H1 (cell line): ENCODE measurements around the gene FGFR2. TPM values are rescaled to one million over a fixed set of nuclear protein-coding genes. Genes with fewer than 3 reads are reported as not detected.

Source experiments
- CTCF ChIA-PET: fragments of 300-600 bp; sonication (Branson Sonifier 250); formaldehyde crosslinking; loops from one replicate; lab custom pipeline; 2021; ENCODE audit not compliant: partially characterized antibody; lab: Charles Lee
- POLR2A ChIA-PET: fragments of 300-600 bp; sonication (Branson Sonifier 250); formaldehyde crosslinking; loops from one replicate; lab custom pipeline; 2021; ENCODE audit warnings: inconsistent platforms; ENCODE audit not compliant: partially characterized antibody; lab: Charles Lee
- DNase-seq, 2 experiments: peaks; one replicate each; pipeline versions ENCODE4 v3.0.0 to v3.0.0-alpha.2; 2010 to 2022; ENCODE audit warnings: low spot score in 2 of 2, low read depth in 1 of 2, mixed read lengths in 1 of 2
- FAIRE-seq: peaks from 2 replicates; lab custom pipeline; 2011; peaks lifted over from hg19 to GRCh38; lab: Jason Lieb, UNC
- H2AFZ ChIP-seq: 2 replicates; pipeline ENCODE4 v1.8.1; 2012; ENCODE audit warnings: low read length, inconsistent platforms
- H2AK5ac ChIP-seq: 2 replicates; pipeline ENCODE4 v1.6.1; 2013; ENCODE audit warnings: low read depth, low read length
- H2BK120ac ChIP-seq: replicated peaks from 2 replicates; pipeline ENCODE3; 2013; ENCODE audit warnings: low read depth, low read length, inconsistent platforms
- H2BK12ac ChIP-seq: 2 replicates; pipeline ENCODE4 v1.6.1; 2013; ENCODE audit warnings: low read depth, low read length
- H2BK15ac ChIP-seq: 2 replicates; pipeline ENCODE4 v1.6.1; 2013; ENCODE audit warnings: low read length
- H2BK20ac ChIP-seq: 2 replicates; pipeline ENCODE4 v1.6.1; 2013; ENCODE audit warnings: low read length
- H2BK5ac ChIP-seq: 2 replicates; pipeline ENCODE4 v1.6.1; 2013; ENCODE audit warnings: low read depth, low read length
- H3K14ac ChIP-seq: 2 replicates; pipeline ENCODE4 v1.6.1; 2013; ENCODE audit warnings: inconsistent platforms; ENCODE audit not compliant: insufficient read length
- H3K18ac ChIP-seq: 2 replicates; pipeline ENCODE4 v1.6.1; 2013; ENCODE audit warnings: low read length; ENCODE audit errors: extremely low read depth
- H3K23ac ChIP-seq: 2 replicates; pipeline ENCODE4 v1.6.1; 2013; ENCODE audit warnings: inconsistent platforms; ENCODE audit not compliant: insufficient read length
- H3K23me2 ChIP-seq: 2 replicates; pipeline ENCODE4 v1.6.1; 2013; ENCODE audit warnings: low read depth, low read length
- H3K27ac ChIP-seq: 2 replicates; pipeline ENCODE4 v1.6.1; 2011; ENCODE audit warnings: low read depth, low read length, inconsistent platforms
- H3K27me3 ChIP-seq, 4 experiments: replicated peaks in 1 of 4; 1 replicate in 1 of 4; 2 replicates in 3 of 4; pipeline versions ENCODE4 v1.6.1 to v1.8.1; 2011 to 2013; ENCODE audit warnings: low read length in 3 of 4, mild to moderate bottlenecking in 3 of 4, inconsistent platforms in 2 of 4, mixed read lengths in 2 of 4, moderate library complexity in 1 of 4; ENCODE audit not compliant: control insufficient read depth in 3 of 4, insufficient read depth in 3 of 4; ENCODE audit errors: extremely low read depth in 1 of 4
- H3K36me3 ChIP-seq, 4 experiments: 2 replicates each; pipeline versions ENCODE4 v1.6.1 to v1.8.1; 2011 to 2013; ENCODE audit warnings: mild to moderate bottlenecking in 4 of 4, low read length in 3 of 4, moderate library complexity in 2 of 4, control low read depth in 1 of 4, inconsistent platforms in 1 of 4; ENCODE audit not compliant: insufficient read depth in 4 of 4, control insufficient read depth in 2 of 4
- H3K4ac ChIP-seq: replicated peaks from 2 replicates; pipeline ENCODE3; 2013; ENCODE audit warnings: low read length, low read depth, mixed read lengths, inconsistent platforms; ENCODE audit not compliant: insufficient read length
- H3K4me1 ChIP-seq, 4 experiments: replicated peaks in 1 of 4; 1 replicate in 1 of 4; 2 replicates in 3 of 4; pipeline versions ENCODE4 v1.6.1 to v1.8.1; 2011 to 2013; ENCODE audit warnings: low read length in 3 of 4, inconsistent platforms in 2 of 4, mixed read lengths in 1 of 4; ENCODE audit not compliant: insufficient read depth in 4 of 4, control insufficient read depth in 3 of 4
- H3K4me2 ChIP-seq, 2 experiments: 2 replicates each; pipeline versions ENCODE4 v1.6.1 to v1.8.1; 2011 to 2013; ENCODE audit warnings: low read depth in 2 of 2, low read length in 2 of 2, control low read depth in 1 of 2, inconsistent platforms in 1 of 2, mild to moderate bottlenecking in 1 of 2; ENCODE audit not compliant: insufficient read depth in 1 of 2
- H3K4me3 ChIP-seq, 4 experiments: fragments of 200-600, 300-600 bp in 1 of 4; sonication (generic), shearing (Covaris generic), sonication (Bioruptor Twin) in 1 of 4; 2 replicates each; pipeline versions ENCODE4 v1.5.1 to v1.8.1; 2011 to 2016; ENCODE audit warnings: low read length in 4 of 4, low read depth in 3 of 4, control low read depth in 2 of 4, inconsistent platforms in 2 of 4, mild to moderate bottlenecking in 2 of 4, mixed read lengths in 1 of 4, moderate library complexity in 1 of 4; ENCODE audit not compliant: insufficient read depth in 2 of 4; ENCODE audit errors: extremely low read depth in 1 of 4
- H3K56ac ChIP-seq: replicated peaks from 2 replicates; pipeline ENCODE3; 2013; ENCODE audit warnings: low read depth, mild to moderate bottlenecking, mixed read lengths, low read length, inconsistent platforms; ENCODE audit not compliant: insufficient read length
- H3K79me1 ChIP-seq: 2 replicates; pipeline ENCODE4 v1.6.1; 2013; ENCODE audit warnings: low read depth, low read length, control low read depth
- H3K79me2 ChIP-seq, 2 experiments: 2 replicates each; pipeline versions ENCODE4 v1.6.1 to v1.8.1; 2012 to 2013; ENCODE audit warnings: low read length in 2 of 2, mild to moderate bottlenecking in 2 of 2, inconsistent platforms in 1 of 2; ENCODE audit not compliant: insufficient read depth in 2 of 2, control insufficient read depth in 1 of 2
- H3K9ac ChIP-seq, 4 experiments: replicated peaks in 1 of 4; 1 replicate in 1 of 4; 2 replicates in 3 of 4; pipeline versions ENCODE4 v1.6.1 to v1.8.1; 2011 to 2013; ENCODE audit warnings: low read depth in 3 of 4, low read length in 3 of 4, control low read depth in 2 of 4, mild to moderate bottlenecking in 2 of 4, moderate library complexity in 2 of 4, inconsistent platforms in 1 of 4; ENCODE audit errors: extremely low read depth in 1 of 4
- H3K9me3 ChIP-seq, 2 experiments: 2 replicates each; pipeline versions ENCODE4 v1.6.1 to v1.8.1; 2012 to 2013; ENCODE audit warnings: mild to moderate bottlenecking in 2 of 2, moderate library complexity in 2 of 2, control low read depth in 1 of 2, inconsistent platforms in 1 of 2, low read depth in 1 of 2, low read length in 1 of 2, mixed read lengths in 1 of 2; ENCODE audit not compliant: insufficient read depth in 2 of 2
- H4K20me1 ChIP-seq, 2 experiments: replicated peaks in 1 of 2; 2 replicates each; pipeline versions ENCODE3 to v1.8.1; 2011 to 2013; ENCODE audit warnings: inconsistent platforms in 2 of 2, low read length in 2 of 2, mild to moderate bottlenecking in 1 of 2; ENCODE audit not compliant: insufficient read depth in 2 of 2, control insufficient read depth in 1 of 2
- H4K5ac ChIP-seq: 2 replicates; pipeline ENCODE4 v1.6.1; 2013; ENCODE audit warnings: low read length, low read depth, mixed read lengths, inconsistent platforms; ENCODE audit not compliant: insufficient read length
- H4K8ac ChIP-seq: 2 replicates; pipeline ENCODE4 v1.8.0; 2013; ENCODE audit warnings: mild to moderate bottlenecking, moderate library complexity, low read length, inconsistent platforms; ENCODE audit not compliant: insufficient read depth; ENCODE audit errors: extremely low read depth
- H4K91ac ChIP-seq: replicated peaks from 2 replicates; pipeline ENCODE3; 2013; ENCODE audit warnings: low read length, mixed read lengths, inconsistent platforms; ENCODE audit not compliant: insufficient read length
- EZH2 ChIP-seq: fragments of 200-600 bp; sonication (generic); IDR thresholded peaks from 2 replicates; pipeline ENCODE4 v1.7.1; 2012; ENCODE audit warnings: low read depth, mild to moderate bottlenecking, moderate library complexity, low read length, inconsistent platforms; ENCODE audit not compliant: severe bottlenecking
- NRF1 ChIP-seq: IDR thresholded peaks from 2 replicates; pipeline ENCODE4 v1.6.1; 2011; ENCODE audit warnings: mild to moderate bottlenecking, low read depth, low read length, improper control_type of control experiment
- PHF8 ChIP-seq: fragments of 200-600 bp; sonication (generic); conservative IDR thresholded peaks from 2 replicates; pipeline ENCODE4 v1.7.1; 2012; ENCODE audit warnings: low read depth, mild to moderate bottlenecking, inconsistent platforms, low read length, moderate library complexity
- SIN3A ChIP-seq, 2 experiments: IDR thresholded peaks in 1 of 2; conservative IDR thresholded peaks in 1 of 2; 2 replicates each; pipeline ENCODE4 v1.6.1; 2011 to 2012; ENCODE audit warnings: low read length in 2 of 2, improper control_type of control experiment in 1 of 2, low read depth in 1 of 2, mild to moderate bottlenecking in 1 of 2
- WGBS, 2 experiments: shearing (Covaris generic) in 1 of 2; methylation state at CpG; one replicate each; pipeline versions ENCODE4 v1.1.6 to v1.1.7; 2013 to 2015; ENCODE audit warnings: low lambda C conversion rate in 2 of 2, mixed read lengths in 2 of 2, inconsistent platforms in 1 of 2, low coverage in 1 of 2, missing lambda C conversion rate in 1 of 2; ENCODE audit not compliant: insufficient replicate concordance in 2 of 2, insufficient coverage in 1 of 2, insufficient read length in 1 of 2; ENCODE audit errors: extremely low coverage in 1 of 2, missing lambda C conversion rate in 1 of 2; 5-methylcytosine and 5-hydroxymethylcytosine counted together
- polyA plus RNA-seq, 7 experiments: library from polyadenylated mRNA; depleted of rRNA in 3 of 7; stranded (reverse) in 5 of 7; unstranded in 2 of 7; fragments of >200 nt in 5 of 7; fragments of 200-250 nt in 2 of 7; gene quantifications; 1 replicate in 5 of 7; 2 replicates in 1 of 7; 4 replicates in 1 of 7; pipeline versions ENCODE4 v1.2.1 to v1.2.3, GENCODE V29; 2011 to 2013; ENCODE audit warnings: missing spikeins in 2 of 7, mixed read lengths in 2 of 7
- total RNA-seq: library from RNA; stranded (reverse); fragmentation: NEBNext Ultra II Directional; extraction: Animal tissue kit (Norgen Biotek cat#: 25700); gene quantifications from 2 replicates; pipeline ENCODE4 v1.2.1, GENCODE V29; 2021

FGFR2 gene
- total and polyA plus RNA-seq, 2 of the 8 experiments (the other 6 are each of a cell fraction or from before 2014, with no cell fraction given): 50.2 to 81.2 TPM

- H3K27ac ChIP-seq: no peak overlapping the region
- no peak overlapping the region for H4K5ac ChIP-seq
- no peak overlapping the region for H2AK5ac ChIP-seq
- FAIRE-seq (no peak), DNase-seq (no peak)
- H3K79me2 ChIP-seq: peaks cover 6 to 83% of the 10 kb centered on the region in 2 experiments; a peak in 3 of 4 replicates
- no peak overlapping the region for H4K8ac ChIP-seq
- H2BK12ac ChIP-seq: no peak overlapping the region
- H3K18ac ChIP-seq: no peak overlapping the region
- WGBS, 2 experiments: 70% methylated on average over 5 of the region's 5 CpGs; no CpG with 5 or more reads in 1 of the 2 experiments
- no peaks in the 10 kb centered on the region for H3K27me3 ChIP-seq
- H4K91ac ChIP-seq: no peak overlapping the region
- H3K9me3 ChIP-seq: no peaks in the 10 kb centered on the region
- no peak for TF ChIP-seq PHF8
- TF ChIP-seq SIN3A (conservative IDR thresholded peaks at IDR 0.05 in 1 of 2, IDR thresholded peaks at IDR 0.05 in 1 of 2; ENCODE audit: low read depth in 1 of 2, low read length in 2 of 2): no peak
- no peak for TF ChIP-seq NRF1
- no peak for TF ChIP-seq EZH2
- H3K4ac ChIP-seq: no peak overlapping the region
- H4K20me1 ChIP-seq: peaks cover 0 to 15% of the 10 kb centered on the region in 2 experiments
- H3K4me3 ChIP-seq: no peak overlapping the region
- H3K36me3 ChIP-seq: peaks cover 16 to 85% (median 37%) of the 10 kb centered on the region in 4 experiments
- H3K56ac ChIP-seq: no peak overlapping the region
- H3K4me2 ChIP-seq: no peak overlapping the region
- H3K23me2 ChIP-seq: peaks cover 1% of the 10 kb centered on the region; the same call in 1 of the 2 replicates
- ChIA-PET POLR2A (interaction anchor here (1.1 kb wide), 1 partner anchor 22 kb away, joined by 3 read pairs; no protein-coding TSS in a partner anchor), CTCF (interaction anchor here (0.6 to 0.9 kb wide), 2 partner anchors 82 to 540 kb away, joined by 3 to 4 read pairs; no protein-coding TSS in a partner anchor)
- no peak overlapping the region for H2BK120ac ChIP-seq
- H3K9ac ChIP-seq: no peak overlapping the region
- no peak overlapping the region for H3K14ac ChIP-seq
- no peak overlapping the region for H2BK15ac ChIP-seq
- H3K79me1 ChIP-seq: peaks cover 25% of the 10 kb centered on the region
- peaks cover 0 to 4% (median 0%) of the 10 kb centered on the region in 4 experiments; a peak in 2 of 7 replicates for H3K4me1 ChIP-seq
- no peak overlapping the region for H3K23ac ChIP-seq
- H2BK20ac ChIP-seq: no peak overlapping the region
- no peak overlapping the region for H2BK5ac ChIP-seq
- H2AFZ ChIP-seq: no peak overlapping the region
Measured at GRCh38 chr10:121519411-121519810, 78.8 kb downstream of the FGFR2 start.
